ENCODE results near the gene AQP7. TPM values are rescaled to one million over a fixed set of nuclear protein-coding genes. Genes with fewer than 3 reads are reported as not detected.

The AQP7 gene
- total RNA-seq, 1 experiment from 2014 or later, result 0.59 TPM

GRCh38 chr9:33340186-33340585 is 62.2 kb downstream of the AQP7 start:
- Histone ChIP-seq H3K27me3 (ENCODE audit: insufficient read depth, low read depth) (no peaks in the 10 kb centered on the region), H3F3A (ENCODE audit: insufficient read depth, low read depth) (0 out of 2 replicates have a peak, but pooled peaks cover 4% of the 10 kb centered on the region), H3K79me2 (ENCODE audit: low read depth) (no peaks in the 10 kb centered on the region), H3K9me3 (ENCODE audit: insufficient read depth, low read depth) (peaks cover 3% of the 10 kb centered on the region; the same call in 1 of the 2 replicates), H4K20me1 (ENCODE audit: insufficient read depth) (no peaks in the 10 kb centered on the region), H3K9me2 (ENCODE audit: insufficient read depth) (no peaks in the 10 kb centered on the region), H3K4me1 (replicated peaks; ENCODE audit: insufficient read depth) (no peaks in the 10 kb centered on the region), H2AFZ (no peak overlapping the region), H3K4me3 (no peak overlapping the region), H3K27ac (no peak overlapping the region), H3K4me2 (no peak overlapping the region), H3K36me3 (ENCODE audit: low read depth) (peaks cover 25% of the 10 kb centered on the region; the same call in 1 of the 2 replicates)
- no peak for TF ChIP-seq EZH2 (IDR thresholded peaks at IDR 0.05; ENCODE audit: low read depth)
- ChIA-PET POLR2A (ENCODE audit: unreplicated experiment) (no interaction called here), CTCF (no interaction called here)
- intact Hi-C loops (cut with micrococcal nuclease; ENCODE audit: unreplicated experiment), result no loop called here
- BruUV-seq (replicated peaks), result no TSS peak
- no peak for DNase-seq

Other genes with a start within 250 kb of the AQP7 start
- 75.6 and 87.2 TPM in 2 replicates for gene B4GALT1, start 235.2 kb downstream of the AQP7 start, total RNA-seq (2021)
- not detected in 2 replicates for gene SPINK4, start 162.4 kb downstream of the AQP7 start, total RNA-seq (2021)
- gene BAG1, start 137.9 kb downstream of the AQP7 start, total RNA-seq (2021), result 21.9 and 35.5 TPM in 2 replicates
- 63.0 and 78.2 TPM in 2 replicates for gene CHMP5, start 137.5 kb downstream of the AQP7 start, total RNA-seq (2021)
- gene NFX1, start 112.1 kb downstream of the AQP7 start, total RNA-seq (2021), result 14.9 and 15.0 TPM in 2 replicates
- 9.9 and 15.3 TPM in 2 replicates for gene AQP3, start 45.0 kb upstream of the AQP7 start, total RNA-seq (2021)
- gene NOL6, start 71.4 kb upstream of the AQP7 start, total RNA-seq (2021), result 15.5 and 16.2 TPM in 2 replicates
- gene ANKRD18B, start 121.7 kb upstream of the AQP7 start, total RNA-seq (2021), result 4.6 and 6.9 TPM in 2 replicates